GM20000 (cell line): Measurements from ENCODE around the gene FER.

Source experiments
- DNase-seq: peaks from one replicate; pipeline ENCODE4 v3.0.0; 2012; ENCODE audit warnings: low spot score
- TF ChIP-seq, protein P1 (sequence below): IDR thresholded peaks from 2 replicates; pipeline ENCODE4 v1.5.1; 2012; ENCODE audit warnings: mild to moderate bottlenecking, control low read depth; ENCODE audit errors: extremely low read depth, missing control alignments

Gene FER

GRCh38 chr5:108942701-108943100 lies 195.0 kb downstream of the FER start:
- TF ChIP-seq, protein P1, sequence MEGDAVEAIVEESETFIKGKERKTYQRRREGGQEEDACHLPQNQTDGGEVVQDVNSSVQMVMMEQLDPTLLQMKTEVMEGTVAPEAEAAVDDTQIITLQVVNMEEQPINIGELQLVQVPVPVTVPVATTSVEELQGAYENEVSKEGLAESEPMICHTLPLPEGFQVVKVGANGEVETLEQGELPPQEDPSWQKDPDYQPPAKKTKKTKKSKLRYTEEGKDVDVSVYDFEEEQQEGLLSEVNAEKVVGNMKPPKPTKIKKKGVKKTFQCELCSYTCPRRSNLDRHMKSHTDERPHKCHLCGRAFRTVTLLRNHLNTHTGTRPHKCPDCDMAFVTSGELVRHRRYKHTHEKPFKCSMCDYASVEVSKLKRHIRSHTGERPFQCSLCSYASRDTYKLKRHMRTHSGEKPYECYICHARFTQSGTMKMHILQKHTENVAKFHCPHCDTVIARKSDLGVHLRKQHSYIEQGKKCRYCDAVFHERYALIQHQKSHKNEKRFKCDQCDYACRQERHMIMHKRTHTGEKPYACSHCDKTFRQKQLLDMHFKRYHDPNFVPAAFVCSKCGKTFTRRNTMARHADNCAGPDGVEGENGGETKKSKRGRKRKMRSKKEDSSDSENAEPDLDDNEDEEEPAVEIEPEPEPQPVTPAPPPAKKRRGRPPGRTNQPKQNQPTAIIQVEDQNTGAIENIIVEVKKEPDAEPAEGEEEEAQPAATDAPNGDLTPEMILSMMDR = no peak

GRCh38 chr5:108945094-108945493 lies 197.4 kb downstream of the FER start:
- TF ChIP-seq, protein P1 = no peak
- no peak for DNase-seq

More at GRCh38 chr5:108942701-108943100, 195.0 kb downstream of the FER start:
- DNase-seq = no peak

DNA sequence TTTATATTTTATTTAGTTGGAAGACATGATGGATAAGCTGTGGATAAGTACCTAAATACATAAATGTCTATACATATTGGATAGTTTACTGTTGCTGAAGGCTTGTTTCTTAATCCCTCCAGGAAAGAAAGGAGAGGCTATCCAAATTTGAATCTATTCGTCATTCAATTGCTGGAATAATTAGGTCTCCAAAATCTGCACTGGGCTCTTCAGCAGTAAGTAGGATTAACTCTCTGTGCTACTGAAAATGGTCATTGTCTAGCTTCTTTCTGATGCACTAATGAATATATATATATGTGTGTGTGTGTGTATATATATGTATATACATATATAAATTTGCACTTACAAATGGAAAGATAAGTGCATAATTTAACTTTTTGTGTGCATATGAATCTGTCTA lies 198.3 kb downstream of the FER start:
- TF ChIP-seq, protein P1 = no peak
- DNase-seq = no peak

DNA sequence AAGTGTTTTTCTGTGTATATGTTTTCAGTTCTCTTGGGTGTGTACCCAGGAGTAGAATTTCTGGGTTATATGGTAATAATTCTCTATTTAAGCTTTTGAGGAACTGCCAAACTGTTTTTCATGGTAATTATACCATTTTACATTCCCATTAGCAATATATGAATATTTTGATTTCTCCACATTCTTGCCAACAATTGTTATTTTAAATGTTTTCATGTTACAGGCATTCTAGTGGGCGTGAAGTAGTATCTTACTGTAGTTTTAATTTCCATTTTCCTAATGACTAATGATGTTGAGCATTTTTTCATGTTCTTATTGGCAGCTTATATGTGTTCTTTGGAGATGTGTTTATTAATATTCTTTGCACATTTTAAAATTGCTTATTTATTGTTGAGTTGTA lies 199.5 kb downstream of the FER start:
- no peak for DNase-seq
- TF ChIP-seq, protein P1 = no peak

DNA sequence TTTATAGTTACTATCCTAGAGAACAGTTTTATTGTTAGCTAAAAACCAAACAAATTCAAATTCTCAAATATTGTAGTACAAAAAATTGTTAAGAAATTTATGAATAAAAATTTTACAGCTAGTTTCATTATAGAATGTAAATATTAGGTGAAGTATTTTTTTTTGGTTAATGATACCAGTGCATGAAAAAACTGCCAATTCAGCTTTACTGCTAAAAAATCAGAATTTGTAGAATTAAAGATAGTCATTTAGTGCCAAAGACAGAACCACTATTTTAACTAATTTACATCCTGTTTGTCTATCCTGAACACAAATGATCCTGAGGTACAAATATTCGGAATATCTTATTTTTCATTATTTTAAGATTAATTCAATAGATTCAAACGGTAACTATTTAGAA lies 202.6 kb downstream of the FER start:
- TF ChIP-seq, protein P1 = no peak
- DNase-seq = no peak

GRCh38 chr5:108953940-108954339 lies 206.2 kb downstream of the FER start:
- no peak for DNase-seq
- TF ChIP-seq, protein P1 = no peak

GRCh38 chr5:108957333-108957732 lies 209.6 kb downstream of the FER start:
- no peak for DNase-seq
- TF ChIP-seq, protein P1 = no peak
